Bone marrow (tissue), 2 donors: ENCODE results near the gene UVSSA.
"Not testable (repeated sequence)": the region's sequence is repeated elsewhere in the genome, so short reads cannot be mapped to it uniquely, and the experiment has no call there.

Source experiments
- DNase-seq, 2 donors: peaks; one replicate each; lab custom pipeline; 2025; lab: John Stamatoyannopoulos, UW

UVSSA gene

DNA sequence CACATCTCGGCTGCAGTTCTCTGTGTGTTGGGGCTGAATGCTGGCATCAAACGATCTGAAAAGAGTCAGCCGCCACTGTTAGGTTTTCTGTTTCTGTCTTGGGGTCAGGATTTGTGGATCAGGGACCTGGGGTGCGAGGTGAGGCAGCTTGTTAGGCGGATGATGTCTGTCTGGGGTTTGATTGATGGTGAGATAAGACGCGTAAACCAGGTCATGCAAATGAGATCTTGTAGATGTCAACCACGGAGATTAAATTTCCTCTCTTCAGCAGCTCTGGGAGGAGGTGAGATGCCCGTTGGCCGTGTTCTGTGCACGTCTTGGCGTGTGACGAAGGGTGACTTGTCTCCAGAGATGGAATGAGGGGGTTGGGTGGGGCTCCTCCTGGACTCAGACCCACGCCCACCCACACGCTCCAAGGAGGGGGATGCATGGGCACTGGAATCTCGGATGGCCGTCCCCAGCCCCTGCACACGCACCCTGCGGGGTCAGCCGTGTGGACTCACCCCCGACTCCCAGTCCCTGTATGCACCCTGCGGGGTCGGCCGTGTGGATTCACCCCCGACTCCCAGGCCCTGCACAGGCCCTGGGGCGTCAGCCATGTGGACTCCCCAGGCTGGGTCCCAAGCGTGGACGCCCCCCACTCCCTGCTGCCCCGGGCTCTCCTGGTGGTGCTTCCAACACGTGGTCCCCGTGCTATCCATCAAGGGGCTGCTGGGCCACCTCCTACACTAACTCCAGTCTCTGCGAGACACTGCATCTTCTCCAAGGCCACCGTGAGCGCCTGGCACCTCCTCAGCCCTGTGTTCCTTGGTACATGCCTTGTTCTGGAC lies 16.0 kb upstream of the UVSSA start:
- no peak for DNase-seq

- no peak for DNase-seq
Observed at GRCh38 chr4:1331591-1332353, 15.2 kb upstream of the UVSSA start.

DNA sequence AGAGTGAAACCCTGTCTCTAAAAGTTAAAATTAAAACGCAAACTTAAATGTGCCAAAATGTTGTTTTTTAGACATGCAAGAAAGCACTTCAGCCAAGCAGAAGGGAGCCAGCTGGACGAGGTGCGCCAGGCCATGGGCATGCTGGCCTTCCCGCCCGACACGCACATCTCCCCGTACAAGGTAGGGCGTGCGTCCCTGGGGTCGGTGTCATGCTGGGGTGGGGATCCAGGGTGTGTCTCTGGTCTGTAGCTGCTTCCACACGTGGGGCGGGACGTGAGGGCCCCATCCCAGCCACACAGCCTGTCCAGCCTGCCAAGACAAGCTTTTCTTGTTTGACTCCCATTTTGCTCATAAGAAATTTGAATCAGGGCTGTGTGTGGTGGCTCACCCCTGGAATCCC lies 14.3 kb upstream of the UVSSA start:
- no peak for DNase-seq

DNA sequence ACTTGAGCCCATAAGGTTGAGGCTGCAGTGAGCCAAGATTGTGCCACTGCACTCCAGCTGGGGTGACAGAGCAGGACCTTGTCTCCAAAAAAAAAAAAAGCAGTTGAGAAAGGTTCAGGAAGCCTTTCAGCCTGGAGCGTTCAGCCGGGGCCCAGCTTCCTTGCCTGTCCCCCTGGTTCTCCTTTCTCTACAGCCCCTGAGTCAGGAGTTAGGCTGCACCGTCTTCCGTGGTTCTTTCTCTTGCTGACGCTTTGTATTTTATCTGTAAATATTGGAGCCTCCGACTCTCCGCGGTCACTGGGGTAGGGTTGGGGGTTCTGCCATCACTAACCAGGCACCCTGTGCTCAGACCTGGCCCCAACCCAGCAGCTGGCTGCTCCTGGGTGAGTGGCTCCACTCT lies 13.8 kb upstream of the UVSSA start:
- DNase-seq: peak in 1 of 2 donors; percentile 39

GRCh38 chr4:1333851-1334578 lies 13.0 kb upstream of the UVSSA start:
- not testable (repeated sequence) for DNase-seq

DNA sequence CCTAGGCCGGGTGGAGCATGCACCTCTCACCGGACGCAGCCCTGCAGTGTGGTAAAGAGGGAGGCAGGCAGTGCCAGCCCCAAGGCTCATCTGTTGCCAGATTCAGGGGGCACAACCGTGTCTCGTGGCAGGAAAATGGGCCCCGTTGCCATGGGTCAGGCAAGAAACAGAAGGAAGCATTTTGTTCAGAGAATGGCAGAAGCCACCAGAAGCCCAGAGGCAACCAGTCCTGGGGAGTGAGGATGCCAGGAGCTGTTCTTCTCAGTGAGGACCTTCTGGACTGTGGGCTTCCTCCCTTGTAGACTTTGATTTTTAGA lies 12.5 kb upstream of the UVSSA start:
- no peak for DNase-seq

DNA sequence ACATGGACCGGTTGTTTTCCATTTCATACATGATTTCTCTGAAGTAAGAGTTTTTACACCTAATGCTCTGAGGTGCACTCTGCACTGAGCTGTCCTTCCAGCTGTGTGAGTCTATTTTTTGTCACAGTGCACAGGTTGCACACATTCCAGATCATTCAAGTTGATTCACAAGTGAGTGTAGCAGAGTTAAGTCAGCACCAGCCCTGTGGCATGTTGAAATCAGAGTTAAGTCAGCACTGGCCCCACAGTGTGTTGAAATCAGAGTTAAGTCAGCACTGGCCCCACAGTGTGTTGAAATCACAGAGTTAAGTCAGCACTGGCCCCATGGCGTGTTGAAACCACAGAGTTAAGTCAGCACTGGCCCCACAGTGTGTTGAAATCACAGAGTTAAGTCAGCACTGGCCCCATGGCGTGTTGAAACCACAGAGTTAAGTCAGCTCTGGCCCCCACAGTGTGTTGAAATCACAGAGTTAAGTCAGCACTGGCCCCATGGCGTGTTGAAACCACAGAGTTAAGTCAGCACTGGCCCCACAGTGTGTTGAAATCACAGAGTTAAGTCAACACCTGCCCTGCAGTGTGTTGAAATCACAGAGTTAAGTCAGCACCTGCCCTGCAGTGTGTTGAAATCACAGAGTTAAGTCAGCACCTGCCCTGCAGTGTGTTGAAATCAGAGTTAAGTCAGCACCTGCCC lies 11.7 kb upstream of the UVSSA start:
- DNase-seq: not testable (repeated sequence)

DNA sequence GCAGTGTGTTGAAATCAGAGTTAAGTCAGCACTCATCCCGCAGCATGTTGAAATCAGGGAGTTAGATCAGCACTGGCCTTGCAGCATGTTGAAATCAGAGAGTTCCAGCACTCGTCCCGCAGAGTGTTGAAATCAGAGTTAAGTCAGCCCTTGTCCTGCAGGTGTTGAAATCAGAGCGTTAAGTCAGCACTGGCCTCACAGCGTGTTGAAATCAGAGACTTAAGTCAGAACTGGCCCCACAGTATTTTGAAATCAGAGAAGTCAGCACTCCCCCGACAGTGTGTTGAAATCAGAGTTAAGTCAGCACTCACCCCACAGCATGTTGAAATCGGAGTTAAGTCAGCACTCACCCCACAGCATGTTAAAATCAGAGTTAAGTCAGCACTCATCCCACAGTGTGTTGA lies 10.9 kb upstream of the UVSSA start:
- no peak for DNase-seq

DNA sequence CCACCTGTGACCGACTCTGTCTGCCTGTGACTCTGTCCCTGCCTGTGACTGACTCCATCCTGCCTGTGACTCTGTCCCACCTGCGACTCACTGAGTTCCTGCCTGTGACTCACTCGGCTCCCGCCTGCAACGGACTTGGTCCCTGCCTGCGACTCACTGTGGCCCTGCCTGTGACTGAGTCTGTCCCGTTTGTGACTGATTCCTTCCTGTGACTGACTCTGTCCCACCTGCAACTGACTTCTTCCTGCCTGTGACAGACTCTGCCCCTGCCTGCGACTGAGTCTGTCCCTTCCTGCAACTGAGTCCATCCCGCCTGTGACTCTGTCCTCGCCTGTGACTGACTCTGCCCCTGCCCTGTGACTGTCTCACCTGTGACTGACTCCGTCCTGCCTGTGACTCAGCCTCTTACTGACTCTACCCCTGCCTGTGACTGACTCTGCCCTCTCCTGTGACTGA lies 9.6 kb upstream of the UVSSA start:
- DNase-seq: peak in 1 of 2 donors; percentile 61

DNA sequence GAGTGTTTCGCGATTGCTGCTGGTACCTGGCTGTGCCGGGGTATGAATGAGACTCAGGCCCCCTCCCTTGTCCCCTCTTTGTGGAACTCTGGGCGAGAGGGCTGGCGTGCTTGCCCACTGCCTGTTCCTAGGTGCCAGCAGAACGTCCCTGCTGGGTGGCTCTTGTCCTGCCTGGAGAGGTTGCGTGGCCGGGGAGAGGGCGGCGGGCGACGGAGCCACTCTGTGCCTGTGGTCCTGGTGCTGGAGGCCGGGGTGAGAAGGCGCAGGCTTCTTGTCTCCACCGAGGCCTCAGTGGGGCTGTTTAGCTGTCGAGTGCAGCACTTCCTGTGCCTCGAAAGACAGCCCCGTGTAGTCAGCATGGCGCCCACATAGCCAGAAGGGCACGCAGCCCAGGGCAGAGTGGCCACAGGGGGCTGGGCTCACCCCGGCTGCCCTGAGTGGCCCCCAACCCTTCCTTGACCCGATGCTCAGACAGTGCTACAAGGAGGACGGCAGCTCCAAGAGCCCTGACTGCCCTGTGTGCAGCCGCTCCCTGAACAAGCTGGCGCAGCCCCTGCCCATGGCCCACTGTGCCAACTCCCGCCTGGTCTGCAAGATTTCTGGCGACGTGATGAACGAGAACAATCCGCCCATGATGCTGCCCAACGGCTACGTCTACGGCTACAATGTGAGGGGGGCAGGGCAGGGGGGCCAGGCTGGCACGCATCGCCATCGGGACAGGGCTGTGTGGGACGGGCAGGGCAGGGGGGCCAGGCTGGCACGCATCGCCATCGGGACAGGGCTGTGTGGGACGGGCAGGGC lies 8.9 kb upstream of the UVSSA start:
- no peak for DNase-seq

DNA sequence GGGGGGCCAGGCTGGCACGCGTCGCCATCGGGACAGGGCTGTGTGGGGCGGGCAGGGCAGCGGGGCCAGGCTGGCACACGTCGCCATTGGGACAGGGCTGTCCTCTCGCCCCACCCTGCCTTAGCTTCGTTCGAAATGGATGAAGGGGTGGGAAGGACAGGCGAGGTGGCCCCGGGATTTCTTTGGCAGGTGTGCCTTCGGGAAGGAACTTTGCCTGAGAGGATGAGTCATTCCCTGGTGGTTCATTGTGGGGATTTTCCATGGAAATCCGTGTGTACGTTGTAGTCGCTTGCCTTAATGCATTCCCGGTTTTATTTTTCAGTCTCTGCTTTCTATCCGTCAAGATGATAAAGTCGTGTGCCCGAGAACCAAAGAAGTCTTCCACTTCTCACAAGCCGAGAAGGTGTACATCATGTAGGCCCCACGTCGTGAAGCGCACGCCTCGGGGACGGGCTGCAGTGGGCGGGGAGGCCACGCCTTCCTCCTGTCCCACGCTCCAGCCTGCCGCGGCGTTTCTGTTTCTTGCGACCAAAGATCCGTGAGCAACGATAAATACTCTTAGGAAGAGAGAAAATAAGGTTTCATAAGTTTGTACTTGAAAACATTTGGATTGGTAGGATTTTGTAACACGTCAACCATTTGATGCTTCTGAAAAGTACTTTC lies 8.1 kb upstream of the UVSSA start:
- DNase-seq: no peak

DNA sequence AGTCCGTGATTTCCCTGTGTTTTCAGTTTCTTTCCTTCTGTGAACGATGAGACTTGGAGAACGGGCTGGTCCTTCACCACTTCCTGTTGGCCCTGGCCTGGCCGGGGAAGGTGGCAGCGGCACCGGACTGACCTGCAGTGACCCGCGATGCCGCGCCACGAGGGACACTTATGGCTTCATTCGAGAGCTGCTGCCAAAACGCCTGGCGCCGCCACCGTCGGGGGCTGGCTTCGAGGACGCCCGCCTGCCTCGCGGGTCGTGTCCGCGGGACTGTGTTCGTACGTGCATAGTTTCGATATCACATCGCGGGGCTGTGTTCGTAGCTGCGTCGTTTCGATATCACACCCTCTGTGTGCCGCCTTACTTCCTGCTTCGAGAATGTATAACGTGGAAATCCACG lies 7.5 kb upstream of the UVSSA start:
- DNase-seq: no peak

DNA sequence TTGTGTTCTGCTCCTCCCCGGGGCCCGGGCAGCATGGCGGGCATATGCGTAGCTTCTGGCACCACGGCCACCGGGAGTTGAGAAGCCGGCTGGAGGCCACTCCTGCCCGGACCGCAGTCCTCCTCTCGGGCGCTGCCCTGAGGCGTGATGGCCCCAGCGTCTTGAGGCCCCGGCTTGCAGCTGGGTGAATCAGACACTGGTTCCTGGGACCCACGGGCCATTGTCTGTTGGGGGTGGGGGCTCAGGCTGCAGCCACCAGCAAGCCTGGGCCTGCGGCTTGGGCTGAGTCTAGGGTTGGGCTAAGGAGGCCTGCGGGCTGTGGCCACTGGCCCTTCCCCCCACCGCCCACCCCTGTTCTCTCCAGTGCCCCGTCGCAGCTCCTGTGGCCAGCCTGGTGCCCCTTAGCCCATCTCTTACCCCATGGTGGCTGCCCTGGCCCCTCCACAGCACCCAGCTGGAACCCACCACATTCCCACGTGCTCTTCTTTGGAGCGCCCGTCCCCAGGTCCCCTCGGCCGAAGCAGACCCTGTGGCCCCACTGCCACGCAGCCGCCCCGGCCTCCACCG lies 6.7 kb upstream of the UVSSA start:
- DNase-seq: no peak

GRCh38 chr4:1340861-1341260 lies 6.1 kb upstream of the UVSSA start:
- no peak for DNase-seq

DNA sequence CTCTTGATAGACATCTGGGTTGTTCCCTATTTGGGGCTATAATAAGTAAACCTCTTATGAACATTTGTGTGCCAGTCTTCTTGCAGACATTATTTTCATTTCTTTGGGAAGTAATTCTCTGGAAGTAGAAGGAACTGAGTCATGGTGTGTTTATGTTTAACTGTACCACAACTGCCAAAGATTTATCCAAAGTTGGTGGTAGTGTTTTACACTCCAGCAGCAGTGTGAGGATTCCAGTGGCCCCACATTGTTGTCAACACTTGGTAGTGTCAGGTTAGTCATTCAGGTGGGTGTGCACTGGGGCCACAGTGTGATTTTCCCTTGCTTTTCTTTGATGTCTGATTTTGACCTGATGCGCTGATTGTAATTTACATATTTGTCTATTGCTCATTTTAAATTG lies 5.0 kb upstream of the UVSSA start:
- DNase-seq: no peak

GRCh38 chr4:1344696-1345095 lies 2.3 kb upstream of the UVSSA start:
- DNase-seq: no peak

- peak; percentile 37 to 50 for DNase-seq
Observed at GRCh38 chr4:1345903-1346780, 866 bp upstream of the UVSSA start.

GRCh38 chr4:1347410-1347864 lies 429 bp downstream of the UVSSA start:
- peak; percentile 18 to 75 for DNase-seq

GRCh38 chr4:1348014-1348513 lies 1.1 kb downstream of the UVSSA start:
- no peak for DNase-seq
